ENCODE measurements around the gene ARHGAP23. TPM values are rescaled to one million over a fixed set of nuclear protein-coding genes. Genes with fewer than 3 reads are reported as not detected.

The ARHGAP23 gene
- total and polyA plus RNA-seq, 4 experiments from 2014 or later = 0.04 to 0.23 TPM; not detected in 2

DNA sequence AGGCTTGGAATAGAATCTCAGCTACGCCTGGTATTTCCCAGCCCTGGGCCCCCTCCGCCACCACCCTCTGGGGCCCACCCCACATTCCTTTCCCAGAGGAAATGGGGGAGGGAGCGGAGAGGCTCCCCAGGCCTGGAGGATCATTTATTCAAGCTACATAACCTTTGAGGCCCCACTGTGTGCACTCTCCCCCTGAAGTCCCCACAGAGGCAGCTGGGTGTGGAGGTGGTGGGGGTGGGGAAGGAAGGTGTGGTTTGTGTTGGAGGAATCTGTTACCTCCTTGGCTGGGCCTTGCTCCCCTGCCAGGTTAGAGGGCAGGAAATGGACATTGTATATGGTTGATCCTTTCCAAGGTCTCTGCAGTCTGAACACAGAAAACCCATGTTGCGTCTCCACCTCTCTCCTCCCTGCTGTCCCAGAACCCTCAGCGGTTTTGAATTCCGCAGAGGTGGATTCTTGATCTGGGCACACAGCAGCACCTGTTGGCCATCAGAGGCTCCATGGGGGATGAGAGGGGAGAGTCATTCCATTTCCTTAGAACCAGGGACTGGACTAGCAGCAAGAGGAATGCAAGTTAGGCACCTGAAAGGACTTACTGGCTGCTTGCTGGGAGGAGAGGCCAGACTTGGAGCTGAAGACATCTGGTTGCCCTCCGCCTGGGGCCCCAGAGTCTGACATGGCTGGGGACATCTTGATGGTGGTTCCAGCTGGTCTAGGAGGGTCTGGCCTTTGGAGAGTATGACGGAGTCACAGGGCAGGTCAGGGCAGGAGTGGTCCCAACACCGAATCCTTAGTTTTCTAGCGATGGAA is 23.0 kb downstream of the ARHGAP23 start:
- POLR2A ChIA-PET (ENCODE audit: partially characterized antibody) = no interaction called here
- CTCF ChIA-PET (ENCODE audit: partially characterized antibody) = no interaction called here
- H3K27me3 Mint-ChIP-seq = peaks cover 38 to 39% of the 10 kb centered on the region in 2 donors
- Histone ChIP-seq H3K36me3 (ENCODE audit: insufficient read depth, low read length) (no peaks in the 10 kb centered on the region), H3K9me3 (ENCODE audit: control insufficient read depth in 1 of 2, low read length in 2 of 2) (no peaks in the 10 kb centered on the region), H3K4me3 (ENCODE audit: low read length in 2 of 2) (no peak overlapping the region), H3K27ac (ENCODE audit: low read depth, low read length) (no peak overlapping the region), H3K27me3 (ENCODE audit: insufficient read depth, low read length) (peaks cover 10% of the 10 kb centered on the region), H3K4me1 (ENCODE audit: insufficient read depth, low read length) (no peaks in the 10 kb centered on the region)
- no peak overlapping the region for H3K27ac Mint-ChIP-seq
- H3K4me1 Mint-ChIP-seq = peaks cover 7 to 19% (median 14%) of the 10 kb centered on the region in 4 donors
- H3K36me3 Mint-ChIP-seq = no peaks in the 10 kb centered on the region
- no peak for DNase-seq
- no peak overlapping the region for H3K4me3 Mint-ChIP-seq
- intact Hi-C loops (cut with micrococcal nuclease) = no loop called here
- no peaks in the 10 kb centered on the region for H3K9me3 Mint-ChIP-seq

DNA sequence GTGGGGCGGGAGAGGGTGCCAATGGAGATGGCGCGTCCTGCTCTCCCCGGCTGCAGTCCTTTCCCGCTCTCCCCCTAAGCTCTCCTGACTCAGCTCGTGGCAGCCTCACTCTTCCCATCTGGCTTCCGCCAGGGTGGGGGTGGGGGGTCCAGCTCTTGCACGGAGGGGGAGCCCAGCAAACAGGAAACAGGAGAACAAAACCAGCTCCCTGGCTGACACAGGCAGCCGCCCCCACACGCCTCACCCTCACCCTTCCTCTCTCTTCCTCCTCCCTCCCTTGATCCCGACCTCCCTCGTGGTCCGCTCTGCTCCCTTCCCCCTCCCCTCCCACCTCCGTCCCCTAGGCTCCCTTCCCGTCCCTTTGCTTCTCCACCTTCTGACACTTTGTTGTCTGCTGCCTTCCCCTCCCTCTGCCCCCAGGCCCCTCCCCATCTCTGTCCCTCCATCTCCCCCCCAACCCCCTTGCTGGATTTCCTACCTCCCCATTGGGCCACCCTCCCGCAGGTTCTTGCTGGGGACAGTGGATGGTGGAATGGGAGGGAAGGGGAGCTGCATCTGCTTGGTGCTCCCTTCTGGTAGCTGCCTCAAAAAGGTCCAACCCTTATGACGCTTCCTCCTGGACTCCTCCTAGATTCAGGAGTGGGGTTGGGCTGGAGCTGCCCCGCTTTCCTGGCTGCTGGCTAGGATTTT is 23.7 kb downstream of the ARHGAP23 start:
- H3K4me1 Mint-ChIP-seq = peaks cover 7 to 19% (median 14%) of the 10 kb centered on the region in 4 donors
- Histone ChIP-seq H3K9me3 (ENCODE audit: control insufficient read depth in 1 of 2, low read length in 2 of 2) (no peaks in the 10 kb centered on the region), H3K4me1 (ENCODE audit: insufficient read depth, low read length) (no peaks in the 10 kb centered on the region), H3K27me3 (ENCODE audit: insufficient read depth, low read length) (peaks cover 10% of the 10 kb centered on the region), H3K27ac (ENCODE audit: low read depth, low read length) (no peak overlapping the region), H3K4me3 (ENCODE audit: low read length in 2 of 2) (no peak overlapping the region), H3K36me3 (ENCODE audit: insufficient read depth, low read length) (no peaks in the 10 kb centered on the region)
- H3K36me3 Mint-ChIP-seq = no peaks in the 10 kb centered on the region
- ChIA-PET CTCF (ENCODE audit: partially characterized antibody) (no interaction called here), POLR2A (ENCODE audit: partially characterized antibody) (no interaction called here)
- intact Hi-C loops (cut with micrococcal nuclease) = no loop called here
- H3K4me3 Mint-ChIP-seq = no peak overlapping the region
- H3K27ac Mint-ChIP-seq = no peak overlapping the region
- H3K27me3 Mint-ChIP-seq = peaks cover 38 to 40% of the 10 kb centered on the region in 2 donors
- no peak for DNase-seq
- H3K9me3 Mint-ChIP-seq = no peaks in the 10 kb centered on the region

DNA sequence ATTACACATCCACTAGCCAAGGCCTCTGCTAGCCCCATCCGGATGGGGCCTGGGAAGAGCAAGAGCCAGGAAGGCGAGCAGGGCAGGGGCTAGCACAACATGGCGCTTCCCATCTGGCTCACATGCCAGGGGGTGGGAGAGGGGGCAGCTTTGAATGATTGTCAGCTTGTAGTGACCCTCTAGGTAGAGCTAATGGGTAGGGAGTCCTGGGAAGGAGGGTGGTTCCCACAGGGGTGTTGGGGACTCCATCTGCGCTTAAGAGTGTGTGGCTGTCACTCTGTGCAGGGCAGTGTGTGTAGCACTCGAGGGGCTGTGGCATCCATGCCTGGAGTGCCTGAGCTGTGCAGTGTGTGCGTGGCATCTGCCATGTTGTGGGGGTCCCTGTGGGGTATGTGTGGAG is 24.5 kb downstream of the ARHGAP23 start:
- Mint-ChIP-seq H3K27me3 (peaks cover 42 to 46% of the 10 kb centered on the region in 2 donors), H3K4me1 (peaks cover 7 to 19% (median 14%) of the 10 kb centered on the region in 4 donors), H3K27ac (no peak overlapping the region), H3K36me3 (no peaks in the 10 kb centered on the region), H3K9me3 (no peaks in the 10 kb centered on the region), H3K4me3 (peak overlapping the region in 5 of 8 donors; percentile 14 to 75 (median 47))
- no peaks in the 10 kb centered on the region for H3K9me3 ChIP-seq (ENCODE audit: control insufficient read depth in 1 of 2, low read length in 2 of 2)
- no peak for DNase-seq
- H3K36me3 ChIP-seq (ENCODE audit: insufficient read depth, low read length) = no peaks in the 10 kb centered on the region
- H3K4me1 ChIP-seq (ENCODE audit: insufficient read depth, low read length) = no peaks in the 10 kb centered on the region
- POLR2A ChIA-PET (ENCODE audit: partially characterized antibody) = no interaction called here
- no peak overlapping the region for H3K4me3 ChIP-seq (ENCODE audit: low read length in 2 of 2)
- no peak overlapping the region for H3K27ac ChIP-seq (ENCODE audit: low read depth, low read length)
- intact Hi-C loops (cut with micrococcal nuclease) = no loop called here
- H3K27me3 ChIP-seq (ENCODE audit: insufficient read depth, low read length) = peaks cover 10% of the 10 kb centered on the region
- CTCF ChIA-PET (ENCODE audit: partially characterized antibody) = no interaction called here

DNA sequence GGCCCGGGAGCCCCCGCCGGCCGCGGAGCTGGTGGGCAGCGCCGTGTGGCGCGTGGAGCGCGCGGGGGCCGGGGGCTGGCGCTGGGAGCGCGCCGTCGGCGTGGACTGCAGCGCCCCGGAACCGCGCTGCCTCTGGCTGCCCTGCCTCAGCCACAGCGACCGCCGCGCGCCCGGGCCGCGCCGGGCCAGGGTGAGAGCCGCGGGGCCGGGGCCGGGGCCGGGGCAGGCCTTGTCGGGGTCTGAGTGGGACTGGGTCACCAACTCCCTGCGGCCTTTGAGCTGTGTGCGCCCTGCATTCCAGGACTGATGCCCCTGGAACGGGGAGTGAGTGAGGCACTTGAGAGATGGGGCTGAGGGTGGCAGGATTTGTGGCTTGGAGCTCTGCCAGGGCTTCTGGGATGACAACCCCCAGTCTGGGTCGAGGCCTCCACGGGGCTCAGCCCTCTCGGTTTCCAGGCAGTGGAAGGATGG is 25.7 kb downstream of the ARHGAP23 start:
- no peaks in the 10 kb centered on the region for H3K9me3 Mint-ChIP-seq
- no peaks in the 10 kb centered on the region for H3K4me1 ChIP-seq (ENCODE audit: insufficient read depth, low read length)
- no peaks in the 10 kb centered on the region for H3K36me3 ChIP-seq (ENCODE audit: insufficient read depth, low read length)
- ChIA-PET CTCF (ENCODE audit: partially characterized antibody) (no interaction called here), POLR2A (ENCODE audit: partially characterized antibody) (no interaction called here)
- no peaks in the 10 kb centered on the region for H3K9me3 ChIP-seq (ENCODE audit: control insufficient read depth in 1 of 2, low read length in 2 of 2)
- intact Hi-C loops (cut with micrococcal nuclease) = no loop called here
- peaks cover 10% of the 10 kb centered on the region for H3K27me3 ChIP-seq (ENCODE audit: insufficient read depth, low read length)
- H3K4me1 Mint-ChIP-seq = peaks cover 7 to 19% (median 14%) of the 10 kb centered on the region in 4 donors
- no peak overlapping the region for H3K27ac ChIP-seq (ENCODE audit: low read depth, low read length)
- DNase-seq = no peak
- H3K36me3 Mint-ChIP-seq = no peaks in the 10 kb centered on the region
- no peak overlapping the region for H3K4me3 ChIP-seq (ENCODE audit: low read length in 2 of 2)
- peaks cover 40 to 42% of the 10 kb centered on the region in 2 donors for H3K27me3 Mint-ChIP-seq
- no peak overlapping the region for H3K27ac Mint-ChIP-seq
- no peak overlapping the region for H3K4me3 Mint-ChIP-seq

- Histone ChIP-seq H3K36me3 (ENCODE audit: insufficient read depth, low read length) (no peaks in the 10 kb centered on the region), H3K27me3 (ENCODE audit: insufficient read depth, low read length) (peaks cover 10% of the 10 kb centered on the region), H3K4me3 (ENCODE audit: low read length in 2 of 2) (no peak overlapping the region), H3K9me3 (ENCODE audit: control insufficient read depth in 1 of 2, low read length in 2 of 2) (no peaks in the 10 kb centered on the region), H3K4me1 (ENCODE audit: insufficient read depth, low read length) (no peaks in the 10 kb centered on the region), H3K27ac (ENCODE audit: low read depth, low read length) (no peak overlapping the region)
- peaks cover 7 to 19% (median 14%) of the 10 kb centered on the region in 4 donors for H3K4me1 Mint-ChIP-seq
- H3K36me3 Mint-ChIP-seq = no peaks in the 10 kb centered on the region
- peak overlapping the region in 4 of 8 donors; percentile 6 to 62 (median 33) for H3K4me3 Mint-ChIP-seq
- ChIA-PET CTCF (ENCODE audit: partially characterized antibody) (no interaction called here), POLR2A (ENCODE audit: partially characterized antibody) (no interaction called here)
- DNase-seq = no peak
- intact Hi-C loops (cut with micrococcal nuclease) = no loop called here
- peaks cover 39 to 42% of the 10 kb centered on the region in 2 donors for H3K27me3 Mint-ChIP-seq
- H3K27ac Mint-ChIP-seq = no peak overlapping the region
- H3K9me3 Mint-ChIP-seq = no peaks in the 10 kb centered on the region
Measured at GRCh38 chr17:38454532-38454931, 26.3 kb downstream of the ARHGAP23 start.

DNA sequence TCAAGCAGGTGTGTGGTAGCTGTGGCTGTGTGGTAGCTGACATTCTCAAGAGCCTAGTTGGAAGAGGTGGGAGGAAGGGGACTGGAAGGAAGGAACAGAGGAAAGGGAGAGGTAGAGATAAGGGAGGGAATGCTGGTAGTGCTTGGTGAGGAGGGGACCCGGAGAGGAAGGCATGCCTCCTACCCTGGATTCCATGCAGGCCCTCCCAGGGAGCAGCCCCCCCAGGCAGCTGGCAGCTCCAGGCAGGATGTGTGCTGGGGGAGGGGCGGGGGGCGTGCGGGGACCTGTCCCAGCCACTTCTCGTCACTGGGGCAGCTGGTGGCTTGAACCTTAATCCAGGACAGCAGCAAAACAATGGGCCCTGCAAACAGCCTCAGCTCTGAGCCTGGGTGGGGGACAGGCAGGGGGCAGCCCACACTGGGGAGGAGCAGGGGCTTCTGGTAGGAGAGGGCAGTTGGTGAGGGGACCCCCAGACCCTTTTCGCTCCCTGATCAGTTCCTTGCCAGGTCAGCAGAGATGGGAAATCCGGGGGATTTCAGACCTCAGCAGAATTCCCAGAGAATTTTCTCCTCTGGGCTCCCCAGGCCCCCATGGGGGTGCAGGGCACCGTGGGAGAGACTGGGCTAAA is 27.1 kb downstream of the ARHGAP23 start:
- POLR2A ChIA-PET (ENCODE audit: partially characterized antibody) = no interaction called here
- H3K4me3 Mint-ChIP-seq = peak overlapping the region in 1 of 8 donors; percentile 20
- H3K27ac Mint-ChIP-seq = no peak overlapping the region
- CTCF ChIA-PET (ENCODE audit: partially characterized antibody) = interaction anchor here (2.0 kb wide), 1 partner anchor 12 kb away, joined by 5 read pairs; no protein-coding TSS in a partner anchor
- H3K27me3 Mint-ChIP-seq = peaks cover 38 to 41% of the 10 kb centered on the region in 2 donors
- no peak for DNase-seq
- Histone ChIP-seq H3K36me3 (ENCODE audit: insufficient read depth, low read length) (no peaks in the 10 kb centered on the region), H3K27ac (ENCODE audit: low read depth, low read length) (no peak overlapping the region), H3K9me3 (ENCODE audit: control insufficient read depth in 1 of 2, low read length in 2 of 2) (no peaks in the 10 kb centered on the region), H3K4me1 (ENCODE audit: insufficient read depth, low read length) (no peaks in the 10 kb centered on the region), H3K27me3 (ENCODE audit: insufficient read depth, low read length) (peaks cover 10% of the 10 kb centered on the region), H3K4me3 (ENCODE audit: low read length in 2 of 2) (no peak overlapping the region)
- peaks cover 7 to 19% (median 14%) of the 10 kb centered on the region in 4 donors for H3K4me1 Mint-ChIP-seq
- intact Hi-C loops (cut with micrococcal nuclease) = no loop called here
- peaks cover 0 to 2% (median 0%) of the 10 kb centered on the region in 8 donors for H3K9me3 Mint-ChIP-seq
- H3K36me3 Mint-ChIP-seq = no peaks in the 10 kb centered on the region
